GM23338 (cell line): ENCODE results near the gene PIM1. TPM values are rescaled to one million over a fixed set of nuclear protein-coding genes. Genes with fewer than 3 reads are reported as not detected.

Experiments
- ATAC-seq: fragments of 200-7000 bp; cut with Tn5 transposase; 3 replicates; pipeline ENCODE4 v1.9.1; 2020
- DNase-seq: peaks from one replicate; pipeline ENCODE4 v3.0.0-alpha.2; 2015; ENCODE audit warnings: low spot score
- H2AFZ ChIP-seq: fragments of 200-600 bp; sonication (generic); 2 replicates; pipeline ENCODE4 v1.8.0; 2016; ENCODE audit warnings: antibody characterized with exemption, mild to moderate bottlenecking, moderate library complexity
- H3F3A ChIP-seq: fragments of 200-600 bp; sonication (generic); replicated peaks from 2 replicates; pipeline ENCODE4 v1.8.0; 2017; ENCODE audit warnings: antibody characterized with exemption, mixed run types, low read depth
- H3K27ac ChIP-seq: fragments of 200-600 bp; sonication (generic); 2 replicates; pipeline ENCODE4 v1.6.1; 2016; ENCODE audit warnings: low read depth
- H3K27me3 ChIP-seq: fragments of 200-600 bp; sonication (generic); 2 replicates; pipeline ENCODE4 v1.8.0; 2016; ENCODE audit warnings: mild to moderate bottlenecking, mixed run types, moderate library complexity; ENCODE audit not compliant: insufficient read depth
- H3K36me3 ChIP-seq: fragments of 200-600 bp; sonication (generic); 2 replicates; pipeline ENCODE4 v1.8.0; 2016; ENCODE audit warnings: mild to moderate bottlenecking; ENCODE audit not compliant: insufficient read depth
- H3K4me1 ChIP-seq: fragments of 200-600 bp; sonication (generic); 2 replicates; pipeline ENCODE4 v1.8.0; 2016; ENCODE audit warnings: mild to moderate bottlenecking, moderate library complexity; ENCODE audit not compliant: insufficient read depth
- H3K4me2 ChIP-seq: fragments of 200-600 bp; sonication (generic); 2 replicates; pipeline ENCODE4 v1.7.1; 2017; ENCODE audit warnings: mixed run types
- H3K4me3 ChIP-seq: fragments of 200-600 bp; sonication (generic); 2 replicates; pipeline ENCODE4 v1.6.1; 2016; ENCODE audit warnings: mixed run types
- H3K79me2 ChIP-seq: fragments of 200-600 bp; sonication (generic); replicated peaks from 2 replicates; pipeline ENCODE4 v1.8.0; 2017; ENCODE audit warnings: mild to moderate bottlenecking; ENCODE audit not compliant: insufficient read depth
- H3K9me2 ChIP-seq: fragments of 200-600 bp; sonication (generic); 2 replicates; pipeline ENCODE4 v1.8.0; 2017; ENCODE audit not compliant: insufficient read depth
- H4K20me1 ChIP-seq: fragments of 200-600 bp; sonication (generic); replicated peaks from 2 replicates; pipeline ENCODE4 v1.8.0; 2017; ENCODE audit warnings: mild to moderate bottlenecking; ENCODE audit not compliant: insufficient read depth
- H3K27ac Mint-ChIP-seq: 2 replicates; pipeline ENCODE4 v1.8.0; 2020; ENCODE audit warnings: inconsistent platforms, mild to moderate bottlenecking, moderate library complexity, mixed read lengths
- H3K27me3 Mint-ChIP-seq: 3 replicates; pipeline ENCODE4 v1.8.0; 2022; ENCODE audit warnings: low read depth, mild to moderate bottlenecking, moderate library complexity, mixed read lengths, inconsistent platforms; ENCODE audit not compliant: insufficient read depth, poor library complexity
- H3K36me3 Mint-ChIP-seq: 3 replicates; pipeline ENCODE4 v1.8.0; 2021; ENCODE audit warnings: low read depth, mild to moderate bottlenecking, inconsistent platforms, moderate library complexity, mixed read lengths
- H3K4me1 Mint-ChIP-seq: 3 replicates; pipeline ENCODE4 v1.8.0; 2020; ENCODE audit warnings: mild to moderate bottlenecking, inconsistent platforms, mixed read lengths
- H3K4me3 Mint-ChIP-seq: 3 replicates; pipeline ENCODE4 v1.8.0; 2021; ENCODE audit warnings: moderate library complexity, mild to moderate bottlenecking, inconsistent platforms, mixed read lengths
- H3K9me3 Mint-ChIP-seq: 3 replicates; pipeline ENCODE4 v1.8.0; 2020; ENCODE audit warnings: moderate library complexity, mild to moderate bottlenecking, inconsistent platforms, mixed read lengths
- CREB1 ChIP-seq: fragments of 250-450 bp; sonication (Bioruptor Pico); IDR thresholded peaks from 2 replicates; pipeline ENCODE4 v1.5.0; 2020; ENCODE audit warnings: low read depth, mild to moderate bottlenecking, moderate library complexity
- CTCF ChIP-seq, 2 experiments: fragments of 200-600 bp in 1 of 2; sonication (generic) in 1 of 2; conservative IDR thresholded peaks; 2 replicates each; pipeline versions ENCODE4 v1.5.1 to v1.6.1; 2016 to 2017; ENCODE audit warnings: antibody characterized with exemption in 2 of 2, low read depth in 2 of 2, mild to moderate bottlenecking in 2 of 2, moderate library complexity in 1 of 2
- ETS1 ChIP-seq: IDR thresholded peaks from 2 replicates; pipeline ENCODE4 v1.6.1; 2016; ENCODE audit warnings: antibody characterized with exemption
- EZH2 ChIP-seq: fragments of 200-600 bp; sonication (generic); IDR thresholded peaks from one replicate; pipeline ENCODE4 v1.8.0; 2017; ENCODE audit warnings: antibody characterized with exemption, mild to moderate bottlenecking, low read depth; ENCODE audit not compliant: unreplicated experiment
- JUNB ChIP-seq: IDR thresholded peaks from one replicate; pipeline ENCODE4 v1.6.1; 2016; ENCODE audit warnings: antibody characterized with exemption; ENCODE audit not compliant: unreplicated experiment
- NANOG ChIP-seq: IDR thresholded peaks from 2 replicates; pipeline ENCODE4 v1.6.1; 2016; ENCODE audit warnings: antibody characterized with exemption, borderline replicate concordance
- POLR2AphosphoS5 ChIP-seq: IDR thresholded peaks from 2 replicates; pipeline ENCODE4 v1.6.1; 2016; ENCODE audit warnings: antibody characterized with exemption, low read depth
- REST ChIP-seq: IDR thresholded peaks from one replicate; pipeline ENCODE4 v1.6.1; 2018; ENCODE audit warnings: antibody characterized with exemption; ENCODE audit not compliant: unreplicated experiment
- STAT1 ChIP-seq: IDR thresholded peaks from one replicate; pipeline ENCODE4 v1.6.1; 2016; ENCODE audit warnings: antibody characterized with exemption; ENCODE audit not compliant: unreplicated experiment
- ZNF114 ChIP-seq: fragments of 250-450 bp; sonication (Bioruptor Pico); IDR thresholded peaks from 2 replicates; pipeline ENCODE4 v1.5.0; 2020; ENCODE audit warnings: mild to moderate bottlenecking, moderate library complexity
- polyA plus RNA-seq: library from polyadenylated mRNA; unstranded; fragments of >200 nt; fragmentation: Nextera tagmentation; extraction: Ambion mirVana; gene quantifications from 2 replicates; pipeline ENCODE4 v1.2.1, GENCODE V29; 2016
- total RNA-seq: library from RNA; depleted of rRNA; stranded (reverse); fragments of >200 nt; shearing (Covaris generic); gene quantifications from 2 replicates; pipeline ENCODE4 v1.2.3, GENCODE V29; 2014

The PIM1 gene
- total and polyA plus RNA-seq, 2 experiments from 2014 or later: 46.0 to 74.2 TPM

GRCh38 chr6:37149745-37150144 lies 20.2 kb upstream of the PIM1 start (continued):
- TF ChIP-seq CREB1 (CRISPR knock-in tag): no peak
- no peak for TF ChIP-seq CTCF (conservative IDR thresholded peaks at IDR 0.05; ENCODE audit: low read depth in 2 of 2)
- no peak for TF ChIP-seq POLR2AphosphoS5

- H3K79me2 ChIP-seq: no peaks in the 10 kb centered on the region
- no peak for TF ChIP-seq ETS1
- TF ChIP-seq STAT1: no peak
- H3K4me3 ChIP-seq: no peak overlapping the region
- no peaks in the 10 kb centered on the region for H3F3A ChIP-seq
- Mint-ChIP-seq H3K4me3 (no peak overlapping the region), H3K27ac (no peak overlapping the region), H3K27me3 (peaks cover 7% of the 10 kb centered on the region), H3K36me3 (no peaks in the 10 kb centered on the region), H3K4me1 (peaks cover 6% of the 10 kb centered on the region), H3K9me3 (no peaks in the 10 kb centered on the region)
- peak overlapping the region; percentile 21; the same call in 1 of the 2 replicates for H2AFZ ChIP-seq
- no peaks in the 10 kb centered on the region for H3K27me3 ChIP-seq
- no peak overlapping the region for H3K27ac ChIP-seq
- no peak overlapping the region for H3K4me2 ChIP-seq
- ATAC-seq (no peak), DNase-seq (no peak)
- H4K20me1 ChIP-seq: no peaks in the 10 kb centered on the region
- no peaks in the 10 kb centered on the region for H3K9me2 ChIP-seq
- H3K4me1 ChIP-seq: peaks cover 8% of the 10 kb centered on the region
- H3K36me3 ChIP-seq: no peaks in the 10 kb centered on the region
These were observed 19.6 kb upstream of the PIM1 start for GRCh38 chr6:37150314-37150713.

GRCh38 chr6:37155394-37156312 lies 14.3 kb upstream of the PIM1 start:
- ATAC-seq (peak; percentile 39; the same call in 1 of the 3 replicates), DNase-seq (no peak)
- Histone ChIP-seq H4K20me1 (no peaks in the 10 kb centered on the region), H3K79me2 (no peaks in the 10 kb centered on the region), H3K4me3 (no peak overlapping the region), H3K9me2 (no peaks in the 10 kb centered on the region), H3K4me1 (peaks cover 6% of the 10 kb centered on the region), H3K4me2 (no peak overlapping the region), H3K27ac (no peak overlapping the region), H3K36me3 (no peaks in the 10 kb centered on the region), H3K27me3 (no peaks in the 10 kb centered on the region), H2AFZ (peak overlapping the region; percentile 76), H3F3A (no peaks in the 10 kb centered on the region)
- no peak overlapping the region for H3K27ac Mint-ChIP-seq
- TF ChIP-seq ZNF114: no peak
- TF ChIP-seq ETS1: no peak
- no peak for TF ChIP-seq STAT1
- no peak for TF ChIP-seq NANOG
- no peak for TF ChIP-seq JUNB
- no peak for TF ChIP-seq EZH2
- TF ChIP-seq REST: no peak
- H3K4me3 Mint-ChIP-seq: no peak overlapping the region
- peaks cover 4% of the 10 kb centered on the region for H3K27me3 Mint-ChIP-seq
- H3K9me3 Mint-ChIP-seq: no peaks in the 10 kb centered on the region
- peaks cover 7% of the 10 kb centered on the region; the same call in 2 of the 3 replicates for H3K4me1 Mint-ChIP-seq
- H3K36me3 Mint-ChIP-seq: no peaks in the 10 kb centered on the region
